Endothelial cell of umbilical vein (primary cell): ENCODE data around the gene MLPH.

Source experiments
- CTCF ChIP-seq, 2 donors: IDR thresholded peaks; 1 replicate in 1 of 2; 2 replicates in 1 of 2; pipeline ENCODE4 v1.5.1; 2011; ENCODE audit warnings: low read length in 2 of 2, mild to moderate bottlenecking in 2 of 2, moderate library complexity in 2 of 2, control low read depth in 1 of 2, inconsistent platforms in 1 of 2, low read depth in 1 of 2; ENCODE audit not compliant: insufficient read depth in 1 of 2; ENCODE audit errors: extremely low read depth in 1 of 2
- POLR2A ChIP-seq: IDR thresholded peaks from 2 replicates; pipeline ENCODE4 v1.6.1; 2012; ENCODE audit warnings: low read depth, mild to moderate bottlenecking, control low read depth, low read length

GRCh38 chr2:237536083-237536415 lies 49.0 kb downstream of the MLPH start:
- no peak for TF ChIP-seq POLR2A
- TF ChIP-seq CTCF (IDR thresholded peaks at IDR 0.05; ENCODE audit: extremely low read depth in 1 of 2, insufficient read depth in 1 of 2, low read depth in 1 of 2, low read length in 2 of 2), result no peak
